GM23338 (cell line): ENCODE results near the gene RABGAP1L.

Experiments
- CREB1 ChIP-seq: fragments of 250-450 bp; sonication (Bioruptor Pico); IDR thresholded peaks from 2 replicates; pipeline ENCODE4 v1.5.0; 2020; ENCODE audit warnings: low read depth, mild to moderate bottlenecking, moderate library complexity
- CTCF ChIP-seq, 2 experiments: fragments of 200-600 bp in 1 of 2; sonication (generic) in 1 of 2; conservative IDR thresholded peaks; 2 replicates each; pipeline versions ENCODE4 v1.5.1 to v1.6.1; 2016 to 2017; ENCODE audit warnings: antibody characterized with exemption in 2 of 2, low read depth in 2 of 2, mild to moderate bottlenecking in 2 of 2, moderate library complexity in 1 of 2
- EZH2 ChIP-seq: fragments of 200-600 bp; sonication (generic); IDR thresholded peaks from one replicate; pipeline ENCODE4 v1.8.0; 2017; ENCODE audit warnings: antibody characterized with exemption, mild to moderate bottlenecking, low read depth; ENCODE audit not compliant: unreplicated experiment
- EZH2phosphoT487 ChIP-seq: fragments of 200-600 bp; sonication (generic); IDR thresholded peaks from one replicate; pipeline ENCODE4 v1.8.1; 2018; ENCODE audit warnings: antibody characterized with exemption; ENCODE audit not compliant: unreplicated experiment
- POLR2AphosphoS5 ChIP-seq: IDR thresholded peaks from 2 replicates; pipeline ENCODE4 v1.6.1; 2016; ENCODE audit warnings: antibody characterized with exemption, low read depth
- ZNF114 ChIP-seq: fragments of 250-450 bp; sonication (Bioruptor Pico); IDR thresholded peaks from 2 replicates; pipeline ENCODE4 v1.5.0; 2020; ENCODE audit warnings: mild to moderate bottlenecking, moderate library complexity

- TF ChIP-seq EZH2 (no peak), CTCF (conservative IDR thresholded peaks at IDR 0.05; ENCODE audit: low read depth in 2 of 2) (no peak), EZH2phosphoT487 (no peak), POLR2AphosphoS5 (no peak), CREB1 (CRISPR knock-in tag) (no peak), ZNF114 (CRISPR knock-in tag) (no peak)
These were observed 779.1 kb downstream of the RABGAP1L start for GRCh38 chr1:174938281-174939007.
